NCI-H510A (cell line): ENCODE data around the gene PATL2.
"Not testable (repeated sequence)": the region's sequence is repeated elsewhere in the genome, so short reads cannot be mapped to it uniquely, and the experiment has no call there.

ENCODE experiments used
- DNase-seq: peaks from one replicate; lab custom pipeline; 2025; lab: John Stamatoyannopoulos, UW

Gene PATL2

DNA sequence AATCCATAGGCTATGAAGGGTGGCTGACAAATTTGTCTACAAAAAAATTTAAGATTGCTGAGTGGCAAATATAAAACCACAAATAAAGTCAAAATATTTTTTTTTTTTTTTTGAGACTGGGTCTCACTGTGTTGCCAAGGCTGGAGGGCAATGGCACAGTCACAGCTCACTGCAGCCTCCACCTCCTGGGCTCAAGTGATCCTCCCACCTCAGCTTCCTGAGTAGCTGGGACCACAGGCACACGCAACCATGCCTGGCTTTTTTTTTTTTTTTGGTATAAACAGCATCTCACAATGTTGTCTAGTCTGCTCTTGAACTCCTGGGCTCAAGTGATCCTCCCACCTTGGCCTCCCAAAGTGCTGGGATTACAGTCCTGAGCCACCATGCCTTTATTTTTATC lies 20.9 kb downstream of the PATL2 start:
- not testable (repeated sequence) for DNase-seq

DNA sequence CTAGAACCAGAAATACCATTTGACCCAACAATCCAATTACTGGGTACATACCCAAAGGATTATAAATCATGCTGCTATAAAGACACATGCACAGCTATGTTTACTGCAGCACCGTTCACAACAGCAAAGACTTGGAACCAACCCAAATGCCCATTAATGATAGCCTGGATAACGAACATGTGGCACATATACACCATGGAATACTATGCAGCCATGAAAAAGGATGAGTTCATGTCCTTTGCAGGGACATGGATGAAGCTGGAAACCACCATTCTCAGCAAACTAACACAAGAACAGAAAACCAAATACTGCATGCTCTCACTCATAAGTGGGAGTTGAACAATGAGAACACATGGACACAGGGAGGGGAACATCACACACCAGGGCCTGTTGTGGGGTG lies 21.8 kb downstream of the PATL2 start:
- not testable (repeated sequence) for DNase-seq

DNA sequence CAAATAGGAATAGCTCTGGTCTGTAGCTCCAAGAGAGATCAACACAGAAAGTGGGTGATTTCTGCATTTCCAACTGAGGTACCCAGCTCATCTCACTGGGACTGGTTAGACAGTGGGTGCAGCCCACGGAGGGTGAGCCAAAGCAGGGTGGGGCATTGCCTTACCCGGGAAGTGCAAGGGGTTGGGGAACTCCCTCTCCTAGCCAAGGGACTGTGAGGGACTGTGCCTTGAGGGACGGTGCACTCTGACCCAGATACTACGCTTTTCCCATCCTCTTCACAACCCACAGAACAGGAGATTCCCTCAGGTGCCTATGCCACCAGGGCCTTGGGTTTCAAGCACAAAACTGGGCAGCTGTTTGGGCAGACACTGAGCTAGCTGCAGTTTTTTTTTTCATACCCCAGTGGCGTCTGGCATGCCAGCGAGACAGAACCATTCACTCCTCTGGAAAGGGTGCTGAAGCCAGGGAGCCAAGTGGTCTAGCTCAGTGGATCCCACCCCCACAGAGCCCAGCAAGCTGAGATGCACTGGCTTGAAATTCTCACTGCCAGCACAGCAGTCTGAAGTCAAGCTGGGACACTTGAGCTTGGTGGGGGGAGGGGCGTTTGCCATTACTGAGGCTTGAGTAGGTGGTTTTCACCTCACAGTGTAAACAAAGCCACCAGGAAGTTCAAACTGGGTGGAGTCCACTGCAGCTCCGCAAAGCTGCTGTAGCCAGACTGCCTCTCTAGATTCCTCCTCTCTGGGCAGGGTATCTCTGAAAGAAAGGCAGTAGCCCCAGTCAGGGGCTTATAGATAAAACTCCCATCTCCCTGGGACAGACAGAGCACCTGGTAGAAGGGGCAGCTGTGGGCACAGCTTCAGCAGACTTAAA lies 28.1 kb downstream of the PATL2 start:
- peak; percentile 54 for DNase-seq

DNA sequence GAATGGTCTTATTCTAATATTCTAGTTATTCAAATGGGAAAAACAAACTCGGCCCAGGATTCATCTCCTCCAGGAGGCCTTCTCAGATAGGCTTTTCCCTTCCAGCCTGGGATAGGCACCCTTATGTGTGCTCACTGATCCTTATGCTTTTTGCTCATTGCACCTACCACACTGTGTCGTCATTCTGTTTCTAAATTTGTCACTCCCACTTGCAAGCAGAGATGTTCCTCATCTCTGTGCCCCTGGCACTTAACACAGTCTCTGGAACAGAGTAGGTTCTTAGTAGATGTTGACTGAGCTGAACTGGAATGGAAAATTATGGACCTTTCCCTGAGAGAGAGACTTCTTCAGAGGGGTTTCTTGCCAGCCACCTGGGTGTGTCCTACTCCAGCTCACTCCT lies 28.9 kb downstream of the PATL2 start:
- DNase-seq = no peak

DNA sequence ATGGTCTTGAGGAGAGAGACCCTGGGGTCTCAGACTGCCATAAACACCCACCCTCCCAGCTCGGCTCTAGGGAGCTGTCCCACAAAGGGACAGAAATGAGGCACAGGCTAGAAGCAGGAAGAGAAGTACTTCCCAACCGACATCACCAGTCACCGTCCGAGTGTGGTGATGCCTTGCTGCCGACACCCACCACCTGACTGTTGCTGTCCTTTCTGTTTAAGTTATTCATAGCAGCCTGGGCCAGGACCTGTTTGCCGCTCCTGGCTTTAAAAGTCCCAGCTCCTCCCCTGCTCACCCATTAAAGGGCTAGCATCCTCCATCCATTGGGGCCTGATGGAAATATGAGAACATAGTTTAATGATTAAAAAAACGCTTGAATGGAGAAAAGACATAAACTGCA lies 34.4 kb downstream of the PATL2 start:
- DNase-seq = no peak

DNA sequence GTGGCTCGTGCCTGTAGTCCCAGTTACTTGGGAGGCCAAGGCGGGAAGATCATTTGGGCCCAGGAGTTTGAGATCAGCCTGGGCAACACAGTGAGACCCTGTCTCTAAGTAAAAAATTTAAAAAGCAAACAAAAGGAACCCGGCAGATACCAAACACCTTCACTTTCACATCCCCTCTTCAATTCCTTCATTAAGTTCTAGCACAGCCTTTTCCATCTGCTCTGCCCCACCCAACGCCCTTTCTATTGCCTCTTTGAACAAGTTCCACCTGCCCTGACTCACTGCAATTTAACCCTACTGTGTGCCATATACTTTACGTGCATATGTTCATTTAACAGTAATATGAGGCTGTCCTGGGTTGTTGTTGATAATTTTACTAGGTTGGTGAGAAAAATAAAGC lies 35.2 kb downstream of the PATL2 start:
- no peak for DNase-seq

DNA sequence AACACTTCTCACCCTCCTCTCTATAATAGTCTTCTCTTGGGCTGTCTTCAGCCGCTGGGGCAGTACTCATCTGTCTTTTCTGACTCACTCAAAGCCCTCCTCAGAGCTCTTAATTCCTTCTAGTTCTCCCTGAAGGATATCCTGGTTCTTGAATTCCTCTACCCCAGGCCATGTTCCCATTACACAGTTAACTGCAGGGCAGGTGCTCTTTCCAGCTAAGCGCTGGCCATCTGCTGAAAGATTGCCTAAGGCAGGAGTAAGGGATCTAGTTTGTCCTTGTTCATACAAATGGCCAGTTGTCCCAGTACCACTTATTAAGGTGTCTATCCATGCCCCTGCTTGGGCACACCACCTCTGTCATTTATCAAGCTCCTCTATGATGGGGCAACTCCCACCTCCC lies 37.5 kb downstream of the PATL2 start:
- no peak for DNase-seq

DNA sequence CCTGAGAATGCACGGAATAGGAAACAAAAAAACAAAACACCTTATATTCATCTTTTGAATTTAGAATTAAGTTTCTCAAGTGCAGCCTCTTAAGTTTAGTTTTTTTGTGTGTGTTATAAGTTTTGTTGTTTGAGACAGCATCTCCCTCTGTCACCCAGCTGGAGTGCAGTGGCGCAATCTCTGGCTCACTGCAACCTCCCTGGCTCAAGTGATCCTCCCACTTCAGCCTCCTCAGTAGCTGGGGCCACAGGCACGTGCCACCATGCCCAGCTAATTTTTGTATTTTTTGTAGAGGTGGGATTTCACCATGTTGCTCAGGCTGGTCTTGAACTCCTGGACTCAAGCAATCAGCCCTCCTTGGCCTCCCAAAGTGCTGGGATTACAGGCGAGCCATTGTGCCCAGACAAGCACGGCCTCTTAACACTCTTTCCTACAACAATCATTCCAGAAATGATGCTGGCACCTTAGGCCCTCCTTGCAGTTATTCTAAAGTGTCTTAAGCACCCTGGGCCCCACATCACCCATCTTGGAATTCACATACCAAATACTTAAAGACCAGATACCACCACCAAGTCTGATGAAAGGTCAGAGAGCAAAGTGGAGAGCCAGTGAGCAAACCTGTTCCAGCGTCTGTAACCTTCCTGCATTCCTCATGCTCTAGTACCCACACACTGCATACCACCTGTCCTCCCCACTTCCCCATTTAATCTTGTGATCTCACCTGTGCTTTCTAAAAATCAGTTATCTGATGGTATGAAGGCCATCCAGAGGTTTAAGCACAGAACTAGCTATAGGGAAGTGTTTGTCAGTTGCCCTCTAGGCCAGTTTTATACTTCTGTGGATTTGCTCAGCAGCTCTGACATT lies 40.8 kb downstream of the PATL2 start:
- no peak for DNase-seq

DNA sequence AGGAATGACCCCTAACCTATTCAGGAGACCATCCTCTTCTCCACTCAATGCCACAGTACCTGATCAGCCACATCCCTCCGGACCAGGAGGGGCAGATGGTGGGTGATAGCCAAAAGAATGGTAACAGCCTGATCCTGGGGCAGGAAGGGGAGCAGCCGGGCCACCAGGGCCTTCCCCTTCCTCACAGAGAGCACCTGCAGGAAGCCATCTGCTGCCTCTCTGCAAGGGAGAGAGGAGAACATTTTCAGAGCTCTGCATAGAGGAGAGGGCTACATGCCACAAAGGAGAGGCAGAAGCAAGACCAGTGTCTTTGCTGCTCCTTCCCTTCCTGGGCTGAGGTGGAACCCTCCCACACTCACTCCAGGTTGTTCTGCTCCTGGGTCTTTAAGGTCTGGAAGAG lies 42.2 kb downstream of the PATL2 start:
- DNase-seq = no peak

DNA sequence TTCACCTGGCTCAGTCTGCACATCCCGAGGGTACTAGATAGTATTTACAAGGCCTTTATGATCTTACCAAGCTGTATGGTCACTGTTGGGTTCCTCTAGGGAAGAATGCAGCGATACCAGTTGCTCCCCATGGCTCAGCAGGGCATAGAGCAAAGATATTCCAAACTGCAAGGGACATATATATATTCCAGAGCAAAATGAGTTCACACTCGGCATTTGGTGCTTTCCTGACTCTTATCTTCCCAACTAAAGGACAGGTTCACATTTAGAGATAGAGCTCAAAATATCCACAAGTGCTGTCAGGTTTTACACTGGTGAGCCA lies 44.1 kb downstream of the PATL2 start:
- DNase-seq = no peak

DNA sequence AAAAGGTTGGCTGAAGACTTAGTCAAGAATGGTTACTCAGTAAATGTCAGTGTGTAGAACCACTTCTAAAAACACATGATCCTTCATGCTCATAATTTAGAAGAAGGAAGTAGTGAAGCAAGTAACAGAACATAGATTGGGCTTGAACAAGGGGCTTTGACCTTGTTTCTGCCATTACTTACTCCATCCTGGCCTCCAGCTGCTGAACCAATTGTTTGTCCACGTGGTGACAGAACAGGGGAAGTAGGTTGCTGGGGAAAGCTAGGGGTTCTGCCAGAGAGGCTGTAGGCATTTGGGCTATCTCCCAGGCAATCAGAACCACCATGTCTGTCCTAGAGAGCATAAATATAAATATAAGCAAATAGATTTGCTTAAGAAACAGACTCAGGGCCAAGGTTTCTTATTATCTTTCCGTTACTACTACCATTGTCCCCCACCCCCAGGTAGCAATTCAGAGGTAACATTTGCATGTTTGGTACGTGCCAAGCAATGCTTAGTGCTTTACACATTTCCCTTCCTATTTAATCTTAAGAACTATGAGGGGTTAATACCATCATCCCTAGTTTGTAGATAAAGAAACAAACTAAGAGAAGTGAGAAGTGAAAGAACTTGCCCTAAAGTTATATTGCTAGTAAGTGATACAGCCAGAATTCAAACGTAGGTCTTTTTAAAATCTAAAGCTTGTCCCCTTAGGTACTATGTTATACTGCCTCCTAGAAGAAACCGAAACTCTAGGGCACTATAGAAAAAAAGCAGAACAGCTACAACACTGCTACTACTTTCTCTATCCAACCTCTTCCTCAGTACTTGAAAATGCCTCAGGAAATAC lies 44.7 kb downstream of the PATL2 start:
- DNase-seq = no peak

DNA sequence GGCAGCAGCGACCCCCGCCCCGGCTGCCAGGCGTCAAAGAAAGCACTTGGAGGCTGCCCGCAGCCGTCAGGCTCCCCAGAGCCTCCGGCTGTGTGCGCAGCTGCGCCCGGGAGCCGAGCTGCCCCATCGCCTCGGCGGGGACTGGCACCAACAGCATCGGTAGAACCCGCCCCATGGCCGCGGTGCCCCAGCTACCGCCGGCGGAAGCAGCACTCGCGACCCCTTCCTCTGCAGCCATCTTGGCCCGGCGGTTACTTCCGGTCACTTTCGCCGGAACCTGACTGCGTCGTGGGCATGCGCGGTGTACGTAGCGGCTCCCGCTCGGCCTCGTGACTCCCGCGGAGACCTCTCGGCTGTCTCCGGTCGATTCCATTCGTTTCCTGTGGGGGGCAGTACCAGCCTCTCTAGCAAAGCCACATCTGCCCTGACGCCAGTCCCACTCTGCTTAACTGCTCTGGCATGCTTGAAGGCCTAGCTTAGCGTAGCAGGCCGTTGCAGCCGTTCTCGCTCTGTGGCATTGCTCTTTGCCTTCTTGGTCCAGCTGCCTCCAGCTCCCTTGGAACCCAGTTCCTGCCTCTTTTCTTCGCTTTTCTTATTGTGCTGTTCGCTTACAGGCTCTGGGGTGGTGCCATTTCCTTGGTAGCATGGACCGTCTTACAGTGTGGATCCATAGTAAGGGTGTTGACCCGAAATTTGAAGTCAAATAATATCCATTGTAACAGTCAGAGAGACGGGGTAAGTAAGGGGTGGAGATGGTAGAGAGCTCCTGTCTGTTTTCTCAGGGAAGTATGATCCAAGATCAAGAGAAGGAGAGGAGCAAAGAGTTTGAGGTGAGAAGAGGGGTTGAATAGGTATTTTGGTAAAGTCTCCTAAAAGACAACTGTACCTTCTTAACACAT lies 47.5 kb downstream of the PATL2 start, which contains the start of gene SPG11:
SPG11 (minus strand) TSS at position 253 of the 899 bp plus-strand sequence; CDS start at position 238, 15 bp downstream.
- DNase-seq = peak; percentile 81

DNA sequence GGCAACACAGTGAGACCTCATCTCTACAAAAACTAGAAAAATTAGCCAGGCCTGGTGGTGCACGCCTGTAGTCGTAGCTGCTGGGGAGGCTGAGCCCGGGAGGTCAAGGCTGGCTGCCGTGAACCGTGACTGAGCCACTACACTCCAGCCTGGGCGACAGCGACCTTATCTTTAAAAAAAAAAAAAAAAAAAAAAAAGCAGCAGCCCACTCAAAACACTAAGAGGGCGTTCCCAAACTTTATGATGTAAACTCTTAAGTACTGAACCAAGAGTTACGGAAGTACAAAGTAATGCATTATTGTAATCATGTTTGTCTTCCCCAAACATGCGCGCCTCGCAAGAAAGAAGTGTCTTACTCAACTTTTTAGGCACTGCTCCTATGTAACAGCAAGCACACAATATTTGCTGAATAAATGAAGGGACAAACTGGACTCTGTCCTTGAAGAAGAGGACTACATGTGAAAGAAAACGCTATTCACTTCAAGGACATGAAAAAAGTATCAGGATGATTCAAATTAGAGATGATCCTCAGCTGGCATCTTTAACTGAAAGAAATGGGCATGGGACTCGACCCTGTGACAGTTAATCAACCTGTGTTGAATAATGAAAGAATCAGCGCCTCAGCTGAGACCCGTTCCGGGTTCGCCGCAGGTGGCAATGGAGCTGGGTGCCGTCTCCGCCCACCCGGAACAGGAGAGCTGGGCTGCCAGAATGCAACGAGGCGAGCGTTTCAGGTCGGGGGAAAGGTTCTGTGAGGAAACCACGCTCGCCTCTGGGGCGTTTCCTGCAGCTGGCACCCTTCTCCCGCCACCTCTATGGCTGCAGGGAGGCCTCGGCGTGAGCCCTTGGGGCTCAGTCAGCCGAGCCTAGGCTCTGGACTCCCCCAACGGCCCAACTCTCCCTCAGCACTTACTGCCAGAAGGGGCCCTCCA lies 48.4 kb downstream of the PATL2 start:
- peak; percentile 49 for DNase-seq

DNA sequence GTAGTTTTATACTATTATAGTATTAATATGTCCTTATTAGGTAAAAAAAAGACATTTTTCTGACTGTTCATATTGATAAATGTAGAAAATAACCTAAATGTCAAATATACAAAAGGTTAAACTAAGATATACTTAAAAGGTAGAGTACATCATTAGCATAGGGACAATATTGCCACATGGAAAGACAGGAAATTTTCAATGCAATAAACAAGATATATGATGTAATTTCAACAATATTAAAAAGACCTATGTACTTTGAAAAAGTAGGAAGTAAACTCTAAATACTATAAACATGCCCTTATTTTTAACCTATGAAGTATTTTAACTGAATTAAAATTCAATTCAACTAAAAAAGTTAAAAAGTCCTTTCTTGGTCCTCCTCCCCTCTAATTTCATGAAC lies 49.5 kb downstream of the PATL2 start:
- DNase-seq = no peak

DNA sequence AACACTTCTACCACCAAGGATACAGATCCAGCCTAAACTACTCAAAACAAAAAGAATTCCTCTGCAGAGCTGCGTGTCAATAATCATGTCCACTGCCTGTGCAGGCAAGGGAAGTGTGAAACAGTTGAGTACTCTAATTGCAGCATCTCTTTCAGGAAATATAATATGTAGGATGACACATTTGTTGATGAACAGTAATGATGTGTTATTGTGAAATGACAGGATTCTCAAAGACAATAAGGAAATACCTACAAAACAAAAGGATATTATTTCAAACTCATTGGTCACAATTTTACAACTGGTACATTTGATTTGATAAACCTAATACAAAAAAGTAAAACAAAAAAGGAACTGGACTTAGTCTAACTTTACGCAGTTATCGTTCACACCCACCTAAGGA lies 52.1 kb downstream of the PATL2 start:
- no peak for DNase-seq

DNA sequence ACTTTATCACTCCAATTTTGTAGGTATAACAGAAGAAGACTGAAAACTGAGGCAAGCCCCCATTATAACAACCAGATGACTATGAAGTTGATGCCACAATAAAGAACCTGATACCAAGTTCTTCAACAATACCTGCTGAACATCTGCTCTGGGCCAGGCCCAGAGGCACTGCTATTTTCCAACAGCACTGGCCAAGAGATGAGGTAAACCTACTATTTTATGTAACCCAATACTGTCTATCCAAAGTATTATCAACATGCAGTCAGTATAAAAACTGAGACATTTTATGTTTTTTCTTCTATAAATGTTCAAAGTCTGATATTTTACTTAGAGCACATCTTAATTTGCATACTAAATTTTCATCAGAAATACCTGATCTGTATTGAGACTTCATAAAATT lies 53.7 kb downstream of the PATL2 start:
- no peak for DNase-seq

DNA sequence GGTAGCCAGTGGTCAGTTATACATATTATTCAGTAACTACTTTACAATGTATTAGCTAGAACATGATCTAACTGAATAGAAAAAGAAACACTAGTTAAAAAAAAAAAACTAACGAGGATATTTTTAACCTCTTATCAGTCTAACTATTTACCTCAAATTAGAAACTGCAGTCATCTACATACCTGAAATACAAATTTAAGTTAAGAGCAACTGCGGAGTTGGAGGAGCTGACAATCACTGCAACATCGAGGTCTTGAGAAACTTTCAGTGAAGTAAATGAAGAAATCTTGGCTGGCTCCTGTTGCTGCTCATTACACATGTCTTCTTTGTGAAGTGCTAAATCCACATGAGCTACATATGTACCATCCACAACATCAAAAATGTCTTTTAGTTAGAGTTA lies 54.2 kb downstream of the PATL2 start:
- no peak for DNase-seq

DNA sequence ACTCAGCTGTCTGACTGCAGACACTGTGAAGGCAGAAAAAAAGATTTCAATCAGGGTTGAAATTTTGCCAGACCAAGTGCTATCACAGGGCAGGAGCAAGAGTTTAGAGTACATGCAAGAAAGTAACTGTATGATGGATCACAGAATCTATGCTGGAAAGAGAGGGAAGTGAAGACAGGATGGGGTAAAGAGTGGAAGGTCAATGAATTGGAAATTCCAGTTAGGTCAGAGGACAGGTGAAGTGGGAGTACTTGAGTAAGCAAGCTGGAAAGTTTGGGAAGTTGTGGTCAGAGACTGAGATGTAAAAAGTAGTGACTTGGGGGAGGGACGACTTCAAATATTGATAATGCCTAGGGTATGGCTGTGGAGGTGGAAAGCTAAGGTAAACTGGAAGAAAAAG lies 54.8 kb downstream of the PATL2 start:
- no peak for DNase-seq

DNA sequence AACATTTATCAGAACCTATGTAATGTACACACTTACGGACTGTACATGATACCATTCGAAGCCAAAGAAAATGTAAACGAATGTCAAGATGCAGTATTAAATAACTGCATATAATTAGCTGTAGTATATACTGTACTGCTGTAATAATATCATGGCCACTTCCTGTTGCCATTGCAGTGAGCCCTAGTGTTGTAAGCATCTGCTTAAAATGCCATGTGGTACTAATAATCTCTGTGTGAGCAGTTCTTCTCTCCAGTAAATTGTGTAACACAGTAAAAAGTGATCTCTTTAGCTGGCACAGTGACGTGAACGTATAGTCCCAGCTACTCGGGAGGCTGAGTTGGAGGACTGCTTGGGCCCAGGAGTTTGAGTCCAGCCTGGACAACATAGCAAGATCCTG lies 56.3 kb downstream of the PATL2 start:
- no peak for DNase-seq

DNA sequence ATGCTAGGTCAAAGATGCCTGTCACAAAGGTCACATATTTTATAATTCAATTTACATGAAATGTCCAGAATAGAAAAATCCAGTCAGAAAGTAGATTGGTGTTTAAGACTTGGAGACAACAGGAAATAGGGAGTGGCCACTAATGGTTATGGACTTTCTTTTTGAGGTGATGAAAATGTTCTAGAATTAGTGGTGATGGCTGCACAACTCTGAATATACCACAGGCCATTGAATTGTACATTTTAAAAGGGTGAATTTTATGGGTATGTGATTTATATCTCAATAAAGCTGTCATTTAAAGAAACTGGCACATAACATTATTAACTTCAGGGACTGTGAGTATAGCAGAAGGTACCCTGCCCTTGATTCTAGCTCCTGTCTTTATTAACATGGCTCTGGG lies 63.5 kb downstream of the PATL2 start:
- no peak for DNase-seq
